Stimulated activated naive CD8-positive, alpha-beta T cell treated with anti-CD3 and anti-CD28 coated beads, Interleukin-15, Interleukin-2, amounts not matched to agents 100 U/mL and 50 U/mL, for 24 hours (primary cell): ENCODE data around the gene PRAF2.

Source experiments
- ATAC-seq: fragments of 150-1000 bp; cut with Tn5 transposase; one replicate; pipeline ENCODE4 v1.10.0; 2021
- DNase-seq: peaks from one replicate; pipeline ENCODE4 v3.0.0; 2021

PRAF2 gene, protein sequence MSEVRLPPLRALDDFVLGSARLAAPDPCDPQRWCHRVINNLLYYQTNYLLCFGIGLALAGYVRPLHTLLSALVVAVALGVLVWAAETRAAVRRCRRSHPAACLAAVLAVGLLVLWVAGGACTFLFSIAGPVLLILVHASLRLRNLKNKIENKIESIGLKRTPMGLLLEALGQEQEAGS

DNA sequence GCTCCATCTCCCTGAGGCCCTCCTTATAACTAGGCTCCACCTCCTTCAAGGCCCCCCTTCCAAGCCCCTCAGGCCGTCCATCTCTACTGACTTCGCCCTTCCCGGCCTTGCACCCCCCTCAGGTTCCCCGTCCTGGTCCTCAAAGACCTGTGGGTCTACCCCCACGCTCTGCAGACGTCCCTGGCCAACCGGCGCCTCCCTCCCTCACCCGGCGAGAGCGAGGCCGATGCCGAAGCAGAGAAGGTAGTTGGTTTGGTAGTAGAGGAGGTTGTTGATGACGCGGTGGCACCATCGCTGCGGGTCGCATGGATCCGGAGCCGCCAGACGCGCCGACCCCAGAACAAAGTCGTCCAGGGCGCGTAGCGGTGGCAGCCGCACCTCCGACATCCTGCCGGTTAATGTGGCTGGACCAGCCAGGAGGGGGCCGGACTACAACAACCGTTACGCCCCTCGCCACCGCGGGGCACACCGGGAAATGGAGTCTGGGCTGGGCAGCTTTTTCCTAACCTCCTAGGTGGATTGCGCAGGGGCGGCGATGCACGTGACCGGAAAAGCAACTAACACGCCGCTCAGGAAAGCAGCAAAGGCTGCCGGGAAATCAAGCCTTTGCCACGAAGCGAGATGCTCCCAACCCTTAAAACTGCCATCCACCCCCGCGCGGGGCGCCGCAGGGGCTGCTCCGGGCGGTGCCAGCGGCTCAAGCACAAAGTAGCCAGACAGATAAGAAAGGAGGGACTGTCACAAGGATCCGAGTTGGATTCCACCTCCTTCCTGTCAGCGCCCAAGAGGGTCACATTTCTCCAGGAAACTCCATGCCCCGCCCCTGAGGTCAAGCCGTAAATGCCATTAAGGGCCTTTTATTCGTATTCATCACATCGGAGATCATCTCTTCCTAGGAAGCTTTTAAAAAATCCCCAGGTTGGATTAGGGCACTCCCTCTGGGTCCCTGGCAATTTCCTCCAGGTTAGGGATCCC is at the start of gene PRAF2:
PRAF2 (minus strand) TSS at position 402 of the 975 bp plus-strand sequence; CDS start at position 387, 15 bp downstream.
- peak; percentile 88 for DNase-seq
- ATAC-seq, result peak; percentile 97

DNA sequence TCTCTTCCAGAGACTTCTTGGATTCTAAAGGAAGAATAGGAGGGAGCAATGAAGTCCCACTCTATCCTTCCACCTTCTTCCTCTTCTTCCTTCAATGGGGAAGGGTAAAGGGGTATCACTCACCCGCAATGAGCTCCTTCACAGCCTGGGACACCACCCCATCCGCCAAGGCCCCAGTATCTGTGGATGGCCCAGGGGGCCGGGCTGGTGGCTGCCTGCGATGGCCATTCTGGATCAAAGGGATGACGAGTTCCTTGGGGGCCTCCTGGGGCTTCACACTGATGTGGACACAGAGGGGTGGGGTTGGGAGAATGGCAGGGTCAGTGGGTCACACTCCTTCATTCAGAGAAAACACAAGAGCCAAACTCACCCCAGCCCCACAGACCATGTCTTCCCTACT is 48.7 kb upstream of the PRAF2 start:
- ATAC-seq, result no peak
- DNase-seq, result no peak

DNA sequence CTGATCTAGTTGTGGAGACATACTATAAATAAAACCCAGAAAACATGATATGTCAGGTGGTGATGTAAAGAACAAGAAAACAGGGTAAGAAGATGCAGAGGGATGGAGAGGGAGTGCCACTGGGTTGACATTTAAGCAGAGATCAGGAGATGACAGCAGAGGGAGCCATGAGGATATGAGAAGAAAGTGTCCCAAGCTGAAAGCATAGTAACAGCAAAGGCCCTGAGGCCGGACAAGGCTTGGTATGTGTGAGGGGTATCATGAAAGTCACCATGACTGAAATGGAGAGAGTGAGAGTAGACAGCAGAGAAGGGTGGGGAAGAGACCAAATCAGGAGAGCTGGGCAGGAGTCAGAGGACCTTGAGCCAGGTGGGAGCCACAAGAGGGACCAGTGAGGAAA is 46.3 kb upstream of the PRAF2 start:
- no peak for DNase-seq
- no peak for ATAC-seq

DNA sequence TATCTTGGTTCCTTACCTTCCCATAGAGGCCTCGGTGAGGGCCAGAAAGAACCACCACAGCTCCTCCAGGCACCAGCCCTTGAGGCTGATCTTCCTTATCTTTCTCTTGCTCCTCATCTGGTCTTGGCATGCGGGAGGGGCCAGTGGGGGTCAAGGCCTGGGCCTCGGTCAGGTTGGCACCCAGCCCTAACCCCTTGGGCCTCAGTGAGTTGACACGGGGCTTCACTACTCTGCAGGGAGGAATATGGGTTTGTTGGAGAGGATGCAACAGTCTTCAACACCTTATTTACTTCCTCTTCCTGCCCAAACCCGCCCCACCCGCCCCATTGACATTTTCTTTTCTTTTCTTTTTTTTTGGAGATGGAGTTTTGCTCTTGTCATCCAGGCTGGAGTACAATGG is 43.8 kb upstream of the PRAF2 start:
- no peak for DNase-seq
- ATAC-seq, result no peak

DNA sequence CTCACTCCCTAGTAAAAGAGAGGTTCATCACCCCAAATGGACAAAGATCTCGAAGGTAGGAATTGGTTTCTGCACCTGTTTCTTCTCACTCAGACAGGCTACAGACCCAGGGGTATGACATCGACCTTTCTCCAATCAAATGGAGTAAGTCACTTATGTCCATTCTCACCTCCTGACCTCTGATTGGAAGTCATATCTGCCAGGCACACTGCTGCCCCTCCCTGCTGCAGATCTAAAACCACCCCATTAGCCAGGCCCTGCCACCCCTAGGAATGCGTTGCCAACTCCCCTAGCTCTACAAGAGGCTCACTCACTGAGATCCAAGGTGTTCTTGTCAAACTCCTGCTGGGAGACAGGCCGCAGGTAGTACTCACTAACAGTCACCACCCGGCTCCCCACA is 42.9 kb upstream of the PRAF2 start:
- ATAC-seq, result no peak
- no peak for DNase-seq

DNA sequence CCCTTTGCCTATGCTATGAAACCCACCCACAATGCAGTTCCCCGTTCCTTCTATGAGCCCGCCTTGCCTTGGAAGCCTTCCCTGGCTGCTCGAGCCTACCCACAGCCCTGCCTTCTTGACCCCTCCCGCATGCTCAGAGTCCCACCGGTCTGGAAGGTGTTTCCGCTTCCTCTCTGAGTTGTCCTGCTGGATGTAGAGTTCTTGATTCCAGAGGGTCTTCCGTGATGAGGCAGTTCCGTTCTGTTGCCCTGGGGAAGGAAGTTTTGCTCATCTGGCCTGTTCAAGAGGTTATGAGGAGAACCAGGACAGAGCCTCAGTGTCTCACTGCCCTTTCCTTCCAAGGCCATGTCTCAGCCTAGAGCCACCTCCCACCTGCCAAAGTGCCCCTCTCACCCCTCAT is 42.3 kb upstream of the PRAF2 start:
- ATAC-seq (no peak), DNase-seq (no peak)

DNA sequence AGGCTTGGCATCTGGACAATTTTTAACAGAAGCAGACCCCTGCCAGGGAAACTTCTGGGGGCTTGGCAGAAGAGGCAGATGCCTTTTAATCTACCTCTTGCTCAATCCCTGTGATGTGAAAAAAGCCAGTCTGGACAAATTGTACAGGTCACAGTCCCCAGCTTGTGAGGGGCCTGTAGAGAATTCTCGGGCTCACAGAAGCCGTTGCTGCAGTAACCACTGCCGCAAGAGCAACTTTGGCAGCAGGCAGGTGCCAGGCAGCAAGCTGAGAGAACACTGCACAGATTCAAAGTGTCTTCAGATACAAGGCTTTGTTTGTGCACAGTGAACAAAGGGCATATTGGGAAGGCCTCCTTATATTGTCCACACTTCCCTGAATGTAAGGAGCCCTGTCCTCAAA is 38.0 kb upstream of the PRAF2 start:
- no peak for ATAC-seq
- no peak for DNase-seq

DNA sequence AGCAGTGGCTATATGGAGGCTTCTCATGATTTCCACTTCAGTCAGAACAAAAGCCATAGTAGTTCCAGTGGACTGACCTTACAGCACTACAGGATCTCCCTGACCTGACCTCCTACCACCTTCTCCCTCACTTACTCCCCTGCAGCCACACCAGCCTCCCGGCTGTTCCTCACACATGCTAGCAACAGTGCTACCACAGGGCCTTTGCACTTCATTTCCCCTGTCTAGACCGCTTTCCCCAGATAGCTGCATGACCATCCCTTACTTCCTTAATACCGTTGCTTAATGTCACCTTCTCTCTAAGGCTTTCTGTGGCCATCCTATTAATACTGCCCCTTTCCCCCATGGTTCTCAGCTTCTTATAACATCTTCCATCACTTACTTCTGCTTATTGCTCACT is 36.6 kb upstream of the PRAF2 start:
- DNase-seq (no peak), ATAC-seq (no peak)

DNA sequence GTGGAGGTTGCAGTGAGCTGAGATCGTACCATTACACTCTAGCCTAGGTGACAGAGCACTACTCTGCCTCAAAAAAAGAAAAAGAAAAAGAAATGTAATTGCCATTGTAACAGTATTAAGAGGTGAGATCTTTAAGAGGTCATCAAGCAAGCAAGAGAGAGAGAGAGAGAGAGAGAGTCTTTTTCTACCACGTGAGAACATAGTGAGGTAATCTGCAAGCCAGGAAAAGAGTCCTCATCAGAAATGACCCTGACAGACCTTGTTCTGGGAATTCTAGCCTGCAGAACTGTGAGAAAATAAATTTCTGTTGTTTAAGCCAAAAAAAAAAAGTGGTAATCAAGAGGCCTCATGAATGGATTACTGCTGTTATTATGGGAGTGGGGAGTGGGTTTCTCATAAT is 34.8 kb upstream of the PRAF2 start:
- no peak for DNase-seq
- ATAC-seq, result no peak

DNA sequence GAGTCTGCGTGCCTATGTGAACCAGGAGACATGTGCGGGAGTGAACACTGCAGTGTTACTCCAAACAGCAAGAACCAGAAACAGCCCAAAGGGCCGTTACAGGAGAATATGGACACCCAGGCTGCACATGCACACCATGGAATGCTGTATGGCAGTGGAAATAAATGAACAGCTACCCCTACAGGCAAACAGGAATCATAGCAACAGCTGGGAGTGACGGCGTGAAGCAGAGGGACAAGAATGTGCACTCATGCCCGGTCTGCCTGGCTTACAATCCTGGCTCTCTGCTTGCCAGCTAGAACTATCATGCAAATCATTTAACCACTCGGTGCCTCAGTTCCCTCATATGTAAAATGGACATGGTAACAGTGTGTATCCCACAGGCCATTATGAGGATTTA is 33.1 kb upstream of the PRAF2 start:
- ATAC-seq, result no peak
- DNase-seq, result no peak

DNA sequence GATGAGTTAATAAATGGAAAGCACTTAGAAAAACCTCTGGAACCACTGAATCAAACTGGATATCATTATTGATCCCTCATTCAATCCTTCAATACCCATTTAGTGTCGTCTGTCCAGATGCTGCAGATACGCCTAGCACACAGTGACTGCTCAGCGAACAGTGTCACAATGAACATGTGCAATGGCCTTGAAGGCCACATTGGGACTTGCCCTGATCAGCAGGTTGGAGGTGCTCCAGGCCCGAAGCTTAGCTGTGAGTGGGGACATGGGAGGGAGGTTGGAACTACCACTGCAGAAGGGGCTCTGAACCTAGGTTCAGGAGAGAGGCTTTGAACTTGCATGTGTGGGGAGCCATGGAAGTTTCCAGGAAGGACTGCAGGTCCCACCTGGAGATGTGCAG is 32.5 kb upstream of the PRAF2 start:
- ATAC-seq (no peak), DNase-seq (no peak)

DNA sequence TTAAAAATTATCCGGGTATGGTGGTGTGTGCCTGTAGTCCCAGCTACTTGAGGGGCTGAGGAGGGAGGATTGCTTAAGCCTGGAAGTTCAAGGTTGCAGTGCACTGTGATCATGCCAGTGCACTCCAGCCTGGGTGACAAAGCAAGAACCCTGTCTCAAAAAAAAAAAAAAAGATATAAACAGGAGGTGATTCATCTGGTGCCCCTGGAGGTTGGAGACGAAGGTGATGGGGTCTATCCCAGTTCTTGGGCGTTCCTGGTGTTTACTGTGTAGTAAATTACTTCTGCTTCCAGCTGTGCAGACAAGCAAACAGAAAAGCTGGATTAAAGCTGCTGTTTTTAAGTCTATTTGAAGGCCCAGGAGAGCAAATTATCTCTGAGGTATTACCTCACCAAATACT is 29.8 kb upstream of the PRAF2 start:
- no peak for ATAC-seq
- no peak for DNase-seq

DNA sequence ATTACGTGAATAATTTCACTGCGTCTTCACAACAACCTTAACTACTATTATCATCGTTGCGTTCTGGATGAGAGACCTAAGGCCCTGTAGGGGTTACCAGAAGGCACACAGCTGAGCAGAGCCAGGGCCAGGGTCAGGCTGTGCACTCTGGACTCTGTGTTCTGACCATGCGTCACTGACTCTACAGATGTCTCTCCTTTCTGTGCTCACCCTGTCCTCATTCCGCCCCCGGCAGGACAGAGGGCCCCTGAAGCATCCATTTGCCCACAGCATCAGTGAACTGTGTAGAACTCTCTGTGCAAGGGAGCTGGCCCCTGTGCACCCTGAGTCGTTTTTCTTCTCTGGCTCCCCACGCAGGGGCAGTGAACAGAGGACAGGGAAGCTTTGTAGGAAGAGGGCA is 28.4 kb upstream of the PRAF2 start:
- DNase-seq, result no peak
- no peak for ATAC-seq

DNA sequence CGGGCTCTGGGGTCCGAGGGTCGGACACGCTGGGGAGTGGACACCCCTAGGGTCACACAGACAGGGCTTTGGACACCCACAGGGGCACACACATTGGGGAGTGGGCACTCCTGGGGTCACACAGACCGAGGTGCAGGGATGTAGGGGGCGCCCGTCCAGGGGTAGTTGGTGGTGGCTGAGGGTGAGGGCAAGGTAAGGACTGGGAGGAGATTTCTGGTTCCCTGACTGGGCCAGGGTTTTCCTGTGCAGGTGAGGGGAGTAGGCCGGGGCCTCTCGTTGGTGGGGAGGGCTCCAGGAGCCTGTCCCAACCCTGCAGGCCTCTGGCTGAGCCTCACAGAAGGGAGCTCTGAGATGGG is 27.8 kb upstream of the PRAF2 start:
- DNase-seq (no peak), ATAC-seq (peak; percentile 4)

DNA sequence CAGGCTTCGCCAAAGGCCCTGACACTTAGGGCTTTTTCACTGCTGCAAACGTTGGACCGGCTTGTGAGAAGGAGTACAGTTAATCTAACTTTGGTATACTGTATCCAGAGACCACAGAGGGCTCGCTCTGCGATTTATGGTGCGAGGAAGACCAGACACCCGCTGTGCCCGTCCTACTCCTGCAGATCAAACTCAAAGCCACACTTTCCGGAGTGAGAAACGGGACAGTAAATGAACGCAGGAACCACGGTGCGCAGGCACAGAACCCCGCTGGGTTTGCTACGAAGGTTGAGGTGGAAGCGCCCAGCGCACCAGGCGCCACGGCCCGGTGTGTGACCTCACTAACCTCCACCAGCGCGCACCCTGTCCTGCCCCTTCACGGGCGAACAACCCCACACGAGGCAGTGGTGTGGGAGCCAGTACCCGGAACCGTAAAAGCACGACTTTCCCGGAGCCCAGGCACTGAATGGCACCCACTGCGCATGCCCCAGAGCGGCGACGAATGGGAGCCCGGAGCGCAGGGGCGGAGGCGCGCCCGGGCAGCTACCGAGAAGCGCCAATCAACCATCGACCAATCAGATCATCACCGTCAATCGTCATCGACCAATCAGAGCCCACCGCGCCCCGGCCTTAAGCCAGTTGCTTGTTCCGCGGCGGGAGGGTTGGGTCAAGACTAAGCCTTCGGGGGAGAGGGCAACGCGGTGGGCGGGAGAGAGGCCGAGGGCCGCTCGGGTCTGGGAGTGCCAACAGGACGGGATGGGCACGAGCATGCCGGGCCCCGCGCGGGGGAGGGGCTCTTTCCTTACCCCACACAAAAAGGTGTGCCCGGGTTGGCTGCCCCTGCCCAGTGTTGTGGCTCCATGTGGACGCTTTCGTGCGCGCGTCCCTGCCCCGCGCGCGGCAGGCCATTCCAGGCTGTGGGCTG is 27.2 kb upstream of the PRAF2 start:
- peak; percentile 87 for DNase-seq
- ATAC-seq, result peak; percentile 96

DNA sequence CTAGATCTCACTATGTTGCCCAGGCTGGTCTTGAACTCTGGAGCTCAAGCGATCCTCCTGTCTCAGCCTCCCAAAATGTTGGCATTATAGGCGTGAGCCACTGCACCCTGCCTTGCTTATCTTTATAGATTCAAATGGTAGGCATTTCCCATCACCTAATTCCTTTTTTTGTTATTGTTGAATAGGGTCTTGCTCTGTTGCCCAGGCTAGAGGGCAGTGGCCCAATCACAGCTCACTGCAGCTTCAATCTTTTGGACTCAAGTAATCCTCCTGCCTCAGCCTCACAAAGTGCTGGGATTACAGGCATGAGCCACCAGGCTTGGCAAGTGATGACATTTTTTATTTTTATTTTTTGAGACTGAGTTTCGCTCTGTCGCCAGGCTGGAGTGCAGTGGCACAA is 22.6 kb upstream of the PRAF2 start:
- DNase-seq, result no peak
- no peak for ATAC-seq

DNA sequence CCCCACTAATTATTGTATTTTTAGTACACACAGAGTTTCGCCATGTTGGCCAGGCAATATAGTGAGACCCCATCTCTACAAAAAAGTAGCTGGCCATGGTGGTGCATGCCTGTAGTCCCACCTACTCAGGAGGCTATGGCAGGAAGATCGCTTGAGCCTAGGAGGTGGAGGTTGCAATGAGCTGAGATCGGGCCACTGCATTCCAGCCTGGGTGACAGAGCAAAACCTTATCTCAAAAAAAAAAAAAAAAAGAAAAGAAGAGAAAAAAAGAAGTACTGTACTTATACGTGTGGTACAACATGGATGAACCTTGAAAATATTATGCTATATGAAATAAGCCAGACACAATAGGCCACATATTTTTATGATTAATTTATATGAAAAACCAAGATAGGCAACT is 15.8 kb upstream of the PRAF2 start:
- ATAC-seq (no peak), DNase-seq (no peak)

DNA sequence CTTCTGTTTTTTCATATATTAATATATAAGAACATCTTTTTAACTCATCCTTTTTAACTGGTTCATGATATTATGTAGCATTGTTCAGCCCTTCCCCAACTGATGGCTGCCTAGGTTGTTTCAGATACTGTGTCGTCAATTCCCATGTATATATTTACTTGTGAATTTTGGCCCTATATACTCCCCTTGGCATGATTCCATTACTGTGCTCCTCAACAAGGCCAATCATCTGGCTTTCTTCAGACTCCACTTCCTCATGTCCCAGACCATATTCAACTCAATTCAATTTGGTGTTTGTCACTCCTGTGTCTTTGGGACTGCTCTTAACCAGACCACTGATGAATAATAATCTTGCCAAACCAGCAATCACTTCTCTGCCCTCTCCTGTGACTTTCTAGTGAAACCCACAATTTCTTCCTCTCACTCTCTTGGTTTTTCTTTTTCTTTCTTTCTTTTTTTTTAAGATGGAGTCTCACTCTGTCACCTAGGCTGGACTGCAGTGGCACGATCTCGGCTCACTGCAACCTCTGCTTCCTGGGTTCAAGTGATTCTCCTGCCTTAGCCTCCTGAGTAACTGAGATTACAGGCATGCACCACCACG is 8.6 kb upstream of the PRAF2 start:
- ATAC-seq (no peak), DNase-seq (no peak)

DNA sequence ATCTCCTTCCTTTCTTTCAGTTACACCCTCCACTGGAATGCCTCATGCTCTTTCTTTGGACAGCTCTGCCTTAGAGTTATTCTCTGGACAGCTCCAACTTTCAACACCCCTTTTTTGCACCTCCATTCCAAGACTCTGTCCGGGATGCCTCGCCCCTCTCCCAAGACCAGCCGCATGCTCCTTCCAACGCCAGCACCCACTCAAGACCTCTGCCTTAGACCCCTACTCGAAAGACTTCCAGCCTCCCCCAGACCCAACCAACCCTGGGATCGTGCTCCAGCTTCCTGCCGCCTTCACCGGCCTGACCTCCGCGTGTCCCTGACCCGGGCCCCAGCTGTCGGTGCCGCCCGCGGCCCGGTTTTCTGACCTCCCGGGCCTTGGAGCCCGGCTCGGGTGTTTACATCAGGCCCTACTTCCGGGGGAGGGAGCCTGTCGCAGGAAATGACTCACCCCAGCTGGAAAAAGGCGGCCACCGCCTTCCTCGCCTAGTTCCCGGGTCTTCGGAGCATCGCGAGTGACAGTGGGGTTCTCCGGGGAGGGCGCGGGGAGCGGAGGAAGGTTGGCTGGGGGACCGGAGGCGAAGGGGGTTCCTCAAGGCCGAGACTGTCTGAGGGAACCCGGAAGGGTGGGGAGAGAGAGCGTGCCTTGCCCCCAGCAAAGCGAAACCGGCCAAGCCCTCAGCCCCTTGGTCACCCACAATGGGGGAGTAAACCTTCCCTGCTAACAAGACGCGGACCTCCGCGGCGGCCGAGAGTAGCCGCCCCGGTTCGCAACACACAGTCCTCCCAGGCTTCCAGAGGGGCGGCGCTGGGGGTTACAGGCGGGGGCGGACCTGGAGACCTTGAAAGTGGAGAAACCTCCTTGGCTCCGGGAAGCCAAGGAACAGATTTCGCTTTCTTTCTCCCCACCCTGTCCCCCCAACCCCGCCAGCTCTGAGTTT is 6.0 kb upstream of the PRAF2 start, which contains the start of gene WDR45:
WDR45 (minus strand) TSS at position 399 of the 940 bp plus-strand sequence. CDS start 1,792 bp downstream, outside the sequence.
- peak; percentile 72 for DNase-seq
- peak; percentile 83 for ATAC-seq

DNA sequence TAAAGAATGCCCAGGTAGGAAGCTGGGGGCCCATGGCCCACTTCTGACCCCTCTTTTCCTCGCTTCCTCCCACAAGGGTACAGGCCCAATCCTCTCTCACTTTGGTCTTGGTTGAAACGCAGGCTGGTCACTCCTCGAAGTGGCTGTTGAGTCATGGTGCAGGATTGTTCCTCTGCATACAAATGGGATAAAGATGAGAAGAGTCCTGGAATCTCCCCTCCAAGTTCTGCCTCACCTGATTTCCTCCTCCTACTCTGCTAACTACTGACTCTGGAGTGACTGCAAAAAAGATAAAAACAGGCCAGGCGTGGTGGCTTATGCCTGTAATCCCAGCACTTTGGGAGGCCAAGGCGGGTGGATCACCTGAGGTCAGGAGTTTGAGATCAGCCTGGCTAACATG is 4.1 kb upstream of the PRAF2 start:
- ATAC-seq (no peak), DNase-seq (no peak)

DNA sequence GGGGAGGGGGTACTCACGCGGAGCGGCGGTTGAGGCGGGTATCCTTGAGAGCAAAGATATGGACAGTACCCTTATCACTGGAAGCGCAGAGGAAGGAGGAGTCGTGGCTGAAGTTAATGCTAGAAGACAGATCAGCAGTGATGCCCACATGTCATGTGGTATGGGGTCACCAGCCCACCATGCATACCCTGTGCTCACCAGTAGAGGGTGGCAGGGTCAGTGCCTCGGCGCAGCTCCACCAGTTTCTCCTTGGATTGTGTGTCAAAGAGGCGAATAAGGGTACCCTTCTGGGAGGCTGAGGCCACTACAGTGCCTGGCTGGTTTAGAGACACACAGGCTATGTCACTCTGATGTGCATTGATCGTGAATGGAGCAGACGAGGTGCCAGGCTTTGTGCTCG is 1.5 kb upstream of the PRAF2 start:
- no peak for ATAC-seq

More for the DNA sequence above, 1.5 kb upstream of the PRAF2 start:
- no peak for DNase-seq
